Endodermal cell (in vitro differentiated cells): ENCODE data around the gene PPM1A. TPM values are rescaled to one million over a fixed set of nuclear protein-coding genes. Genes with fewer than 3 reads are reported as not detected.

Source experiments
- DNase-seq: peaks from one replicate; pipeline ENCODE4 v3.0.0-alpha.2; 2017
- H3K27ac ChIP-seq: 2 replicates; pipeline ENCODE4 v1.5.1; 2013; ENCODE audit warnings: mild to moderate bottlenecking, low read depth, low read length, moderate library complexity
- H3K27me3 ChIP-seq: 2 replicates; pipeline ENCODE4 v1.6.1; 2013; ENCODE audit warnings: mild to moderate bottlenecking, low read length, moderate library complexity; ENCODE audit not compliant: insufficient read depth, control insufficient read depth, poor library complexity, severe bottlenecking
- H3K36me3 ChIP-seq: 2 replicates; pipeline ENCODE4 v1.7.0; 2013; ENCODE audit warnings: mild to moderate bottlenecking, low read length, moderate library complexity; ENCODE audit not compliant: control insufficient read depth, insufficient read depth
- H3K4me1 ChIP-seq: one replicate; pipeline ENCODE4 v1.7.0; 2013; ENCODE audit warnings: low read length; ENCODE audit not compliant: control insufficient read depth, insufficient read depth
- H3K4me3 ChIP-seq: 2 replicates; pipeline ENCODE4 v1.5.1; 2013; ENCODE audit warnings: mild to moderate bottlenecking, low read length, moderate library complexity
- H3K9ac ChIP-seq: 2 replicates; pipeline ENCODE4 v1.6.1; 2013; ENCODE audit warnings: mild to moderate bottlenecking, low read length, moderate library complexity; ENCODE audit not compliant: poor library complexity, severe bottlenecking; ENCODE audit errors: extremely low read depth
- H3K9me3 ChIP-seq: 2 replicates; pipeline ENCODE4 v1.6.1; 2013; ENCODE audit warnings: mild to moderate bottlenecking, low read length, moderate library complexity; ENCODE audit not compliant: control insufficient read depth
- H3K27ac Mint-ChIP-seq: 2 replicates; pipeline ENCODE4 v1.8.0; 2020; ENCODE audit warnings: mixed read lengths
- H3K27me3 Mint-ChIP-seq: 2 replicates; pipeline ENCODE4 v1.8.0; 2021; ENCODE audit warnings: mild to moderate bottlenecking, mixed read lengths; ENCODE audit not compliant: insufficient read depth
- H3K36me3 Mint-ChIP-seq: 2 replicates; pipeline ENCODE4 v1.8.0; 2020; ENCODE audit warnings: low read depth, mixed read lengths
- H3K4me1 Mint-ChIP-seq: 2 replicates; pipeline ENCODE4 v1.8.0; 2020; ENCODE audit warnings: mixed read lengths
- H3K4me3 Mint-ChIP-seq: 2 replicates; pipeline ENCODE4 v1.8.0; 2020; ENCODE audit warnings: mild to moderate bottlenecking, moderate library complexity, mixed read lengths
- H3K9me3 Mint-ChIP-seq: 2 replicates; pipeline ENCODE4 v1.8.0; 2020; ENCODE audit warnings: mild to moderate bottlenecking, mixed read lengths
- WGBS, 2 experiments: methylation state at CpG; one replicate each; pipeline versions ENCODE4 v1.1.5 to v1.1.7; 2013; ENCODE audit warnings: missing lambda C conversion rate in 2 of 2, mixed read lengths in 1 of 2; ENCODE audit not compliant: insufficient coverage in 1 of 2, insufficient read length in 1 of 2; 5-methylcytosine and 5-hydroxymethylcytosine counted together
- long read RNA-seq, 4 experiments: library from polyadenylated mRNA in 2 of 4; library from RNA in 1 of 4; library from capped mRNA in 1 of 4; stranded (forward) in 3 of 4; unstranded in 1 of 4; transcript quantifications; one replicate each; pipeline ENCODE4 v2.0.0, GENCODE V29; 2020 to 2021; ENCODE audit warnings: inconsistent platforms in 1 of 4
- polyA plus RNA-seq, 2 experiments: library from polyadenylated mRNA; stranded (reverse); fragments of 50-300 nt; gene quantifications; one replicate each; pipeline ENCODE4 v1.2.3, GENCODE V29; 2013
- total RNA-seq, 2 donors: library from RNA; stranded (reverse); fragmentation: NEBNext Ultra II Directional in 1 of 2; extraction: Animal tissue kit (Norgen Biotek cat#: 25700) in 1 of 2; gene quantifications; 2 replicates in 1 of 2; 3 replicates in 1 of 2; pipeline ENCODE4 v1.2.1, GENCODE V29; 2021
- TF ChIP-seq, protein P1 (sequence below): fragments of 200-600 bp; sonication (generic); conservative IDR thresholded peaks from 2 replicates; pipeline ENCODE4 v1.5.0; 2021; ENCODE audit warnings: antibody characterized with exemption, mild to moderate bottlenecking

The PPM1A gene
- 10 to 100 TPM; 38.9 to 42.9 TPM for total RNA-seq
- polyA plus RNA-seq (2013, experiment 1 of 2) = 27.4 TPM
- polyA plus RNA-seq (2013, experiment 2 of 2) = 26.6 TPM
- long read RNA-seq, experiment 1, full-length matches to known transcripts = 4 of 18 reads
- long read RNA-seq, experiment 1, partial matches to known transcripts = 4 of 18 reads
- long read RNA-seq, experiment 1, other reads (novel, unspliced or antisense) = 10 of 18 reads
- long read RNA-seq, experiment 2, full-length matches to known transcripts = 15 of 44 reads
- long read RNA-seq, experiment 2, partial matches to known transcripts = 13 of 44 reads
- long read RNA-seq, experiment 2, other reads (novel, unspliced or antisense) = 16 of 44 reads
- long read RNA-seq, experiment 3, full-length matches to known transcripts = 15 of 30 reads
- long read RNA-seq, experiment 3, partial matches to known transcripts = 5 of 30 reads
- long read RNA-seq, experiment 3, other reads (novel, unspliced or antisense) = 10 of 30 reads
- long read RNA-seq, experiment 4, partial matches to known transcripts = 0 of 1 reads
- long read RNA-seq, experiment 4, other reads (novel, unspliced or antisense) = 1 of 1 reads

DNA sequence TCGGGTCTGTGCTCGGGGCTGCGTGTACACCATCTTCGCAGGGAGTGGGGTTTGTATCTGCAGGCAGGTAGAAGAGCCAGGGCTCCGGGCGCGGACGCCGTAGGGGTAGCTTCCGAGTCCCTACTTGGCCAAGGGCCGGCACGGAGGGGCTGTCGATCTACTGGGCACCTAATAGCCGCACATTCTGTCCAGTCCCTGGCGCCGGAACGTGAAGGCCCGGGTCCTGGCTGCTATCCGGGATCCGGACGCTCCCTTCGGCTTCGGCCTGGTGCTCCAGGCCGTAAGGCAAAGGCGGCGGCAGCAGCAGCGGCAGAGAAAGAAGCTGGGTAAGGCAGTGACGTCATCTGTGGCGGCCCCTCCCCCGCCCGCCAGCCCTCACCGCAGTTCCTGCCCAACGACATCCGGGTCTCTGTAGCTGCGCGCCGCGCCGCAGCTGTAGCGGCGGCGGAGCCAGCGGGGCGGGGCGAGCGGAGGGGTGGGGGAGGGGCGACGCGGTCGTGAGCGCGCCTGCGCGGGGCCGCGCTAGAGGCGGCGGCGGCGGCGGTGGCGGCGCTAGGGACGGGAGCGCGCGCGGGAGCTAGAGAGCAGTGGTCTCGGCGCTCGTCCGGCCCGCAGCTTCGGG, at the start of gene PPM1A:
Gene PPM1A, plus strand, starts transcription at position 525 of the 622 bp plus-strand sequence. CDS start 33,483 bp downstream, outside the sequence.
- peaks cover 45% of the 10 kb centered on the region for H3K4me1 Mint-ChIP-seq

DNA sequence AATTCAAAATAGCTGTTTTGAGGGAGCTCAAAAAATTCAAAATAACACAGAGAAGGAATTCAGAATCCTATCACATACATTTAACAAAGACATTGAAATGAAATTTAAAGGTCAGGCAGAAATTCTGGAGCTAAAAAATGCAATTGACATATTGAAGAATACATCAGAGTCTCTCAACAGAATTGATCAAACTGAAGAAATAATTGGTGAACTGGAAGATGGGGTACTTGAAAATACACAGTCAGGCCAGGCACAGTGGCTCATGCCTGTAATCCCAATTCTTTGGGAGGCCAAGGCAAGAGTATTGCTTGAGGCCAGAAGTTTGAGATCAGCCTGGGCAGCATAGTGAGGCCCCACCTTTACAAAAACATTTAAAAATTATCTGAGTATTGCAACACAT, 49.7 kb upstream of the PPM1A start:
- no peaks in the 10 kb centered on the region for H3K4me1 ChIP-seq
- no peak overlapping the region for H3K27ac Mint-ChIP-seq
- no peak overlapping the region for H3K27ac ChIP-seq
- H3K9me3 ChIP-seq = peaks cover 14% of the 10 kb centered on the region
- H3K36me3 ChIP-seq = no peaks in the 10 kb centered on the region
- H3K9me3 Mint-ChIP-seq = peaks cover 8% of the 10 kb centered on the region
- no peak overlapping the region for H3K4me3 ChIP-seq
- no peak for DNase-seq
- TF ChIP-seq, protein P1, sequence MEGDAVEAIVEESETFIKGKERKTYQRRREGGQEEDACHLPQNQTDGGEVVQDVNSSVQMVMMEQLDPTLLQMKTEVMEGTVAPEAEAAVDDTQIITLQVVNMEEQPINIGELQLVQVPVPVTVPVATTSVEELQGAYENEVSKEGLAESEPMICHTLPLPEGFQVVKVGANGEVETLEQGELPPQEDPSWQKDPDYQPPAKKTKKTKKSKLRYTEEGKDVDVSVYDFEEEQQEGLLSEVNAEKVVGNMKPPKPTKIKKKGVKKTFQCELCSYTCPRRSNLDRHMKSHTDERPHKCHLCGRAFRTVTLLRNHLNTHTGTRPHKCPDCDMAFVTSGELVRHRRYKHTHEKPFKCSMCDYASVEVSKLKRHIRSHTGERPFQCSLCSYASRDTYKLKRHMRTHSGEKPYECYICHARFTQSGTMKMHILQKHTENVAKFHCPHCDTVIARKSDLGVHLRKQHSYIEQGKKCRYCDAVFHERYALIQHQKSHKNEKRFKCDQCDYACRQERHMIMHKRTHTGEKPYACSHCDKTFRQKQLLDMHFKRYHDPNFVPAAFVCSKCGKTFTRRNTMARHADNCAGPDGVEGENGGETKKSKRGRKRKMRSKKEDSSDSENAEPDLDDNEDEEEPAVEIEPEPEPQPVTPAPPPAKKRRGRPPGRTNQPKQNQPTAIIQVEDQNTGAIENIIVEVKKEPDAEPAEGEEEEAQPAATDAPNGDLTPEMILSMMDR = no peak
- no peaks in the 10 kb centered on the region for H3K27me3 ChIP-seq
- peaks cover 2% of the 10 kb centered on the region for H3K27me3 Mint-ChIP-seq
- peaks cover 5% of the 10 kb centered on the region for H3K4me1 Mint-ChIP-seq
- H3K4me3 Mint-ChIP-seq = no peak overlapping the region
- H3K9ac ChIP-seq = no peak overlapping the region
- no peaks in the 10 kb centered on the region for H3K36me3 Mint-ChIP-seq

More for the DNA sequence above, at the start of gene PPM1A:
- Mint-ChIP-seq H3K4me3 (peak within 1 kb of the TSS; percentile 83), H3K27me3 (no peaks in the 10 kb centered on the region), H3K9me3 (no peaks in the 10 kb centered on the region), H3K36me3 (no peaks in the 10 kb centered on the region), H3K27ac (peak within 1 kb of the TSS; percentile 100)
- peak; percentile 98 for DNase-seq
- peaks cover 8% of the 10 kb centered on the region for H3K4me1 ChIP-seq
- no peaks in the 10 kb centered on the region for H3K27me3 ChIP-seq
- H3K4me3 ChIP-seq = peak within 1 kb of the TSS; percentile 93
- TF ChIP-seq, protein P1 = no peak
- H3K9me3 ChIP-seq = no peaks in the 10 kb centered on the region
- peak within 1 kb of the TSS; percentile 94 for H3K27ac ChIP-seq
- peak within 1 kb of the TSS; percentile 96 for H3K9ac ChIP-seq
- H3K36me3 ChIP-seq = no peaks in the 10 kb centered on the region
- WGBS, 2 experiments = 0 to 1% methylated on average over 13 to 73 of the region's 74 CpGs

DNA sequence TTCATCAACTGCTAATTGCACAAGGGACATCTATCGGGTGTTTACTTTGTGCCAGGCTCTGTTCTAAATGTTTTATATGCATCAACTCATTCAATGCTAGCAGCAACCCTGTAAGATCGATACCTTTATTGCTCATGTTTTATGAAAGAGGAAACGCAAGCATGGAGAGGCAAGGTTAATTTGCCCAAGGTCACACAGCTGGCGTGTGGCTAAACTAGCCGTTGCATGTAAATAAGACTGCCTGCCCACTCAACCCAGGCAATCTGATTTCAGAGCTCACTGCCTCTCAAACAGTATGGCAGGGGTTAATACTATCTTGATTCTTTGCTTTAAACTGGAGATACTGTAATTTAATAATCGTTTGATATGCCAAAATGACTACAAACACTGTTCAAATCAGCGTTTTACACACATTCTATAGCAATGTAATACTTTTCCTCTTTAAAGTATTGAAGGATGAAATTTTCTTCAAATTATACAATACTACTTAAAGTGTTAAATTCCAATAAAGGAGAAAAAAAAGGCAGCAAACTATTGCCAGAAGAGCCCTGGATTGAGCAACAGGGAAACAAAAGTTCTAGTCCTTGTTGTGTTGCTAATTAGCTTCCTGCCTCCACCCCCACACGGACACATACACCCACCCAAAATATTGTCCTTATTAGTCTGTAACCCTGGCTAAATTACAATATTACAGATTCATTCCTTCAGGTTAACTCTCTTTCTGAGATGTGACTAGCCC, 44.7 kb upstream of the PPM1A start:
- peaks cover 16% of the 10 kb centered on the region for H3K4me1 Mint-ChIP-seq
- no peak overlapping the region for H3K27ac ChIP-seq
- H3K36me3 ChIP-seq = no peaks in the 10 kb centered on the region
- no peak for DNase-seq
- no peaks in the 10 kb centered on the region for H3K36me3 Mint-ChIP-seq
- peaks cover 3% of the 10 kb centered on the region for H3K27me3 Mint-ChIP-seq
- peaks cover 12% of the 10 kb centered on the region for H3K9me3 ChIP-seq
- TF ChIP-seq, protein P1 = no peak
- no peak overlapping the region for H3K9ac ChIP-seq
- no peak overlapping the region for H3K4me3 Mint-ChIP-seq
- H3K4me3 ChIP-seq = no peak overlapping the region
- no peaks in the 10 kb centered on the region for H3K27me3 ChIP-seq
- H3K27ac Mint-ChIP-seq = no peak overlapping the region
- peaks cover 8% of the 10 kb centered on the region for H3K9me3 Mint-ChIP-seq
- H3K4me1 ChIP-seq = no peaks in the 10 kb centered on the region
- 69 to 100% methylated on average over 1 to 8 of the region's 8 CpGs for whole genome bisulfite sequencing, 2 experiments
